GM12865 (cell line): ENCODE results near the gene EHBP1L1.

ENCODE experiments used
- DNase-seq: peaks from one replicate; pipeline ENCODE4 v3.0.0; 2010; ENCODE audit warnings: low read depth
- H3K4me3 ChIP-seq: 2 replicates; pipeline ENCODE4 v1.5.1; 2011; ENCODE audit warnings: mild to moderate bottlenecking, low read depth, low read length, control low read depth
- TF ChIP-seq, protein P1 (sequence below): IDR thresholded peaks from 2 replicates; pipeline ENCODE4 v1.5.1; 2011; ENCODE audit warnings: low read length, control low read depth, low read depth, inconsistent platforms; ENCODE audit not compliant: insufficient read depth; ENCODE audit errors: missing control alignments

The EHBP1L1 gene

DNA sequence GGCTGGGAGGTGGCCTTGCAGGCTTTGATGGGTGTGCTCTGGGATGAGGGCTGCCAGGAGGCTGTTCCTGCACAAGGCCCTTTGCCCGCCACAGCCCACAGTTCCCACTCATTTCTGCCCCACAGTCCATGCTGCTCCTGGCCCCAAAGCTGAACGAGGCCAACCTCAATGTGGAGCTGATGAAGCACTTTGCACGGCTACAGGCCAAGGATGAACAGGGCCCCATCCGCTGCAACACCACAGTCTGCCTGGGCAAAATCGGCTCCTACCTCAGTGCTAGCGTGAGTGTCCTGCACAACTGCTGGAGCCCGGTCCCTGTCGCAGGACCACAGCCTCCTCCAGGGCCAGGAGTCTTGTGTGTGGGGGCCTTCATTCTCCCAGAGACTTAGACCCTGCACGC, 40.8 kb upstream of the EHBP1L1 start:
- DNase-seq, result no peak

DNA sequence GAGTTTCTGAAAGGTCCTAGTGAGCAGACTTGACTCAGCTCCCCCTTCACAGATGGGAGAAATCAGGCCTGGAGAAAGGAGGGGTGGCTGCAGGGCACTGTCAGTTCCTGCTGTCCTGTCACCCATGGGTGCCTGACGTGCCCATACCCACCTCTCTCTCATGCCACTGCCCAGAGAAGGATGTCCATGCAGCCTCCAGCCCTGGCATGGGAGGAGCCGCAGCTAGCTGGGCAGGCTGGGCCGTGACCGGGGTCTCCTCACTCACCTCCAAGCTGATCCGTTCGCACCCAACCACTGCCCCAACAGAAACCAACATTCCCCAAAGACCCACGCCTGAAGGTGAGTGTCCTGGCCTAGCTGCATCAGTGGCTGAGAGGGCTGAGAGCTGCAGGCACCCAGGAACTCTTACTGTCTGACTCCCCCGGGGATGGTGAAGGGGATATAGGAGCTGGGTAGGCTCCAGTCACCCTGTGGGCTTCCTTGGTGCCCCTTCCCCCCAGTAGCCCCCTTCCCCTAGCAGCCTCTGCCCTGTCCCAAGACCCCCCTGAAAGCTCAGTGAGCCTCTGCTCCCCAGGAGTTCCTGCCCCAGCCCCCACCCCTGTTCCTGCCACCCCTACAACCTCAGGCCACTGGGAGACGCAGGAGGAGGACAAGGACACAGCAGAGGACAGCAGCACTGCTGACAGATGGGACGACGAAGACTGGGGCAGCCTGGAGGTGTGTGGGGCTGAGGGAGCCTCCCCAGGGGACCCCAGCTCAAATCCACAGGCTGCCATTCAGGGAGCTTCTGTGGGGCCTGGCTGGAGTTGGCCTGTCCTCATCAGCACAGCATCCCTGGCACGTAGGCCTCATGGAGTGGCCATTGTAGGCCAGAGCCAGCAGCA, 39.2 kb upstream of the EHBP1L1 start:
- TF ChIP-seq, protein P1, sequence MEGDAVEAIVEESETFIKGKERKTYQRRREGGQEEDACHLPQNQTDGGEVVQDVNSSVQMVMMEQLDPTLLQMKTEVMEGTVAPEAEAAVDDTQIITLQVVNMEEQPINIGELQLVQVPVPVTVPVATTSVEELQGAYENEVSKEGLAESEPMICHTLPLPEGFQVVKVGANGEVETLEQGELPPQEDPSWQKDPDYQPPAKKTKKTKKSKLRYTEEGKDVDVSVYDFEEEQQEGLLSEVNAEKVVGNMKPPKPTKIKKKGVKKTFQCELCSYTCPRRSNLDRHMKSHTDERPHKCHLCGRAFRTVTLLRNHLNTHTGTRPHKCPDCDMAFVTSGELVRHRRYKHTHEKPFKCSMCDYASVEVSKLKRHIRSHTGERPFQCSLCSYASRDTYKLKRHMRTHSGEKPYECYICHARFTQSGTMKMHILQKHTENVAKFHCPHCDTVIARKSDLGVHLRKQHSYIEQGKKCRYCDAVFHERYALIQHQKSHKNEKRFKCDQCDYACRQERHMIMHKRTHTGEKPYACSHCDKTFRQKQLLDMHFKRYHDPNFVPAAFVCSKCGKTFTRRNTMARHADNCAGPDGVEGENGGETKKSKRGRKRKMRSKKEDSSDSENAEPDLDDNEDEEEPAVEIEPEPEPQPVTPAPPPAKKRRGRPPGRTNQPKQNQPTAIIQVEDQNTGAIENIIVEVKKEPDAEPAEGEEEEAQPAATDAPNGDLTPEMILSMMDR, result no peak
- DNase-seq, result no peak
- H3K4me3 ChIP-seq, result no peak overlapping the region

More for the DNA sequence above, 40.8 kb upstream of the EHBP1L1 start:
- TF ChIP-seq, protein P1, result no peak
- H3K4me3 ChIP-seq, result no peak overlapping the region

DNA sequence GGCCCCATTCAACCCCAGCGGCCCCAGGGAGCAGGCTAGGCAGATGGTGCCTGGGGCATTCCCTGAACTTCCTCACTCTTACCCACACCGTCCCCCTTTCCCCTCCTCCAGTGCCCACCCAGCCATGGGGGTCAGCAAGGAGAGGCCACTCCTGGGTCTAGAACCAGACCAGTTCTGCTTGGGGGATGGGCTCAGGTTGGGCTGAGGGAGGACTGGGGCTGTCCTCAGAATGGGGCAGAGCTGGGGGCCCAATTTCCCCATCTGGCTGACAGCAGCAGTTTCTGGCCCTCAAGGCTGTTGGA, 38.6 kb upstream of the EHBP1L1 start:
- TF ChIP-seq, protein P1, result no peak
- no peak for DNase-seq
- H3K4me3 ChIP-seq, result no peak overlapping the region

DNA sequence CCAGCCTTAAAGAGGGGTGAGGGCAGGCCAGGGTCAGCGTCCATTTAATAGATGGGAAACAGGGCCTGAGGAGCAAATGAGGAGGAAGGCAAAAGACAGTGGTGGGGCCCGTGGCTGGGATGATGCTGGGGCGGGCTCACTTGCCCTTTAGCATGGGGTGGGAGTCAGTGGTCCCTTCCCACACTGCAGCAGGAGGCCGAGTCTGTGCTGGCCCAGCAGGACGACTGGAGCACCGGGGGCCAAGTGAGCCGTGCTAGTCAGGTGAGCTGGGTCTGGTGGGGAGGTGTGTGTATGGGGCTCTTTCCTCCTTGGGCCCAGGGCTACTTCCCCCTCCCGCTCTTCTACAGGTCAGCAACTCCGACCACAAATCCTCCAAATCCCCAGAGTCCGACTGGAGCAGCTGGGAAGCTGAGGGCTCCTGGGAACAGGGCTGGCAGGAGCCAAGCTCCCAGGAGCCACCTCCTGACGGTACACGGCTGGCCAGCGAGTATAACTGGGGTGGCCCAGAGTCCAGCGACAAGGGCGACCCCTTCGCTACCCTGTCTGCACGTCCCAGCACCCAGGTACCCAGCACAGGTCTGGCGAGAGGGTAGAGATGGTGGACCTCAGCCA, 38.1 kb upstream of the EHBP1L1 start:
- no peak for DNase-seq
- TF ChIP-seq, protein P1, result no peak
- H3K4me3 ChIP-seq, result no peak overlapping the region

DNA sequence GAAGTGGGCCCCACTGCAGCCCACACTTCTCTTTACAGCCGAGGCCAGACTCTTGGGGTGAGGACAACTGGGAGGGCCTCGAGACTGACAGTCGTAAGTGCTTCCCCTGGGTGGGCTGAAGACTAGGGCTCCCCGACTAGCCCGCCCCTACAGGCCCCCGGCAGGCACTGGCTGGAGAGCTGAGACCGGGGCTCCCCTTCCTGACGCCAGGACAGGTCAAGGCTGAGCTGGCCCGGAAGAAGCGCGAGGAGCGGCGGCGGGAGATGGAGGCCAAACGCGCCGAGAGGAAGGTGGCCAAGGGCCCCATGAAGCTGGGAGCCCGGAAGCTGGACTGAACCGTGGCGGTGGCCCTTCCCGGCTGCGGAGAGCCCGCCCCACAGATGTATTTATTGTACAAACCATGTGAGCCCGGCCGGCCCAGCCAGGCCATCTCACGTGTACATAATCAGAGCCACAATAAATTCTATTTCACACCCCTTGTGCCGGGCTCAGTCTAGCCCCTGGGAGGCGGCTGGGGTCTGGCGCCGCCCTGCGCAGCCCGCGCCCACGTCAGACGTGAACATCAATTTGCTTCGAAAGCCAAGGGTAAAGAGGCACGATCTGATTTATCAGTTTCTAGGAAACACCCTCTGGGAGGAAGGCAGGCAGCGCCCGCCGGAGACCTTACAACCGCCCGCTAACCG, 37.5 kb upstream of the EHBP1L1 start:
- no peak for DNase-seq
- TF ChIP-seq, protein P1, result no peak
- no peak overlapping the region for H3K4me3 ChIP-seq

DNA sequence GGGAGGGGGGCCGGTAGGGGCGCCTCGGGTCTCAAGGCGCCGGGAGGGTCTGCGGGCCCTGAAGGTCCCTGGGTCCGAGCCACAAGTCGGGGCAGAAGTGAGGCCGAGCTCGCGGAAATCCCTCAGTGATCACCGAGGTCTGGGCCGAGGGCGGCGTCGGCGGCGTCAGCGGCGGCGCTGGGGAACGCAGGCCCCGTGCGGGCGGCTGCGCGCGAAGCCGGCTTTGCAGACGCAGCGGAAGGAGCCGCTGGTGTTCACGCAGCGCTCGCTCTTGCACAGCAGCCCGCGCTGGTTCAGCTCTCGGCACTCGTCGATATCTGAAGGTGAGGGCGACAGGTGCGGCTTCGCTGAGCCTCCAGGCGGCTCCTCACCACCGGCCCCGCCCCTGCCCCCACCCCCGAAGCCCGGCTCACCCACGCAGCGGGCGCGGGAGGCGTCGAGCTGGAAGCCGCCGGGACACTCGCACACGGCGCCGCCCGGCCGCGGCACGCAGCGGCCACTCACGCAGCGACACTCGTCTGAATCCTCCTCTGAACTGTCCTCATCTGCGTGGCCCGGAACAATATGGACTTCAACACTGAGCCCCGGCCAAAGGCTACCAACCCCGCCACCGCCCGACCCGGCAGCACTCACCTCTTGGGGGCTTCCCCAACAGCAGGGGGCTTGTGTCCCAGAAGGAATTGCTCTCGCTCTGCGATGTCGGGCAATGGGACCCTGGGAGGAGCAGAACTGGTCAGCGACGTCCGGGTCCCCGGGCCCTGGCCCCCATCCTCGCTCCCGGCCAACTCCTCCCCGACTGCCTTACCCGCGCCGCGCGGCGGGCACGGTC, 36.7 kb upstream of the EHBP1L1 start:
- DNase-seq, result no peak
- TF ChIP-seq, protein P1, result no peak
- no peak overlapping the region; the same call in 1 of the 2 replicates for H3K4me3 ChIP-seq
